Right lobe of liver (tissue), 6 donors: ENCODE results near the gene C4orf51. TPM values are rescaled to one million over a fixed set of nuclear protein-coding genes. Genes with fewer than 3 reads are reported as not detected.

Source experiments
- ATAC-seq, 4 donors: fragments of 200-7000 bp; cut with Tn5 transposase; one replicate each; pipeline ENCODE4 v1.9.1; 2020; ENCODE audit warnings: mild to moderate bottlenecking in 4 of 4, moderate library complexity in 4 of 4
- DNase-seq, 3 donors: peaks; one replicate each; pipeline ENCODE4 v3.0.0-alpha.2; 2020
- H3K27ac ChIP-seq, 3 donors: fragments of 200-600 bp; one replicate each; pipeline ENCODE4 v1.8.0; 2022
- H3K27me3 ChIP-seq, 2 donors: fragments of 200-600 bp; one replicate each; pipeline ENCODE4 v1.8.0; 2022
- H3K36me3 ChIP-seq, 4 donors: fragments of 200-600 bp; sonication (generic) in 1 of 4; one replicate each; pipeline versions ENCODE4 v1.5.1 to v1.8.0; 2017 to 2022; ENCODE audit warnings: control low read depth in 1 of 4
- H3K4me1 ChIP-seq, 4 donors: fragments of 200-600 bp; sonication (generic) in 1 of 4; one replicate each; pipeline versions ENCODE4 v1.5.1 to v1.8.0; 2017 to 2022; ENCODE audit warnings: control low read depth in 1 of 4
- H3K4me3 ChIP-seq, 3 donors: fragments of 200-600 bp; one replicate each; pipeline ENCODE4 v1.8.0; 2022
- H3K9me3 ChIP-seq, 4 donors: fragments of 200-600 bp; sonication (generic) in 1 of 4; one replicate each; pipeline versions ENCODE4 v1.5.1 to v1.8.0; 2017 to 2022; ENCODE audit warnings: control low read depth in 1 of 4
- POLR2A ChIP-seq: fragments of 450-650 bp; IDR thresholded peaks from one replicate; pipeline ENCODE4 v1.6.1; 2017; ENCODE audit warnings: antibody characterized with exemption, mild to moderate bottlenecking
- WGBS: methylation state at CpG from one replicate; pipeline ENCODE4 v1.1.6; 2018; ENCODE audit warnings: low coverage, low lambda C conversion rate; ENCODE audit not compliant: insufficient coverage; ENCODE audit errors: missing lambda C conversion rate; 5-methylcytosine and 5-hydroxymethylcytosine counted together
- intact Hi-C, 2 donors: fragments of 100-400 bp; cut with DNase I; formaldehyde crosslinking; loops; one replicate each; pipeline versions ENCODE4 v1.11.2 to v1.14.1; 2022
- total RNA-seq, 6 experiments: library from RNA; depleted of rRNA in 2 of 6; stranded (reverse); fragments of >200 nt in 2 of 6; fragmentation: NEBNext Ultra II Directional in 3 of 6; extraction: Animal tissue kit (Norgen Biotek cat#: 25700) in 3 of 6; gene quantifications; one replicate each; pipeline versions ENCODE4 v1.1.0 to v1.2.4, GENCODE V29; 2016 to 2023
- TF ChIP-seq, protein P1 (sequence below), 4 donors: fragments of 200-600 bp in 3 of 4; fragments of 450-650 bp in 1 of 4; IDR thresholded peaks; one replicate each; pipeline versions ENCODE4 v1.5.1 to v1.8.0; 2016 to 2022; ENCODE audit warnings: antibody characterized with exemption in 4 of 4, mild to moderate bottlenecking in 2 of 4
- donor health status: DM: no; HTN: yes; CAD: no.
- donor health status: DM: no; HTN: no; CAD: no.
- donor health status: DM: no; HTN: no; CAD: no.
- donor health status: DM: no; HTN: yes; CAD: no.
- donor health status: DM: no; HTN: yes; CAD: no.

The C4orf51 gene
- total RNA-seq, 6 experiments from 2014 or later: not detected

DNA sequence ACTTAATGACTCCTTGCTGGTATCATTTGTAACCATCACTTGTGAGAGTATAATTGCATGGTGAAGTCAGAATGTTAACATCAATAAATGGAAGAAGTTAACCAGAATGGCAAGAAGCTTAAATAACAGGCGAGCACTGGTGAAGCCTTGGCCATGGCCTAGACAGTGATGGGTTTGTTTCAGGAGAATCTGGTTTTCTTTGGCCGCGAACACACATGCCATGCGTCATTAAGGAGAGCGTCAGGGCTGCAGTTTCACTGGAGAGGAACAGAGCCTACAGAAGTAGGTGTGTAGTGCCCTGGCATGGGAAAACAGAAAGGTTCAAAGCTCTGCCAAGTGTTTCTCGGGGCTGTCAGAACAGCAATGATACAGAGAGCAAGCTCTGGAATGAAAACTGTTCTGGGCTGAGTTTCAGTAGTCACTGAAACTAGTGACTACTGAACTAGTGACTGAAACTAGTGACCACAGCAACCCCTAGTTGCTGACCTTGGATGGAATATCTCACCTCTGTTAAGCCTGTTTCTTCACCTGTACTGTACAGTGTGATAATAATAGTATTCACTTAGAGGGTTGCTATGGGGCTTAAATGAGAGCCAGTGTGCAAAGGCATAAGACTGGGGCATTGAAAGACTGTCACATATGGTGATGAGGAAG lies 93.8 kb downstream of the C4orf51 start:
- no CpG with 5 or more reads among the region's 6 CpGs for WGBS
- intact Hi-C loops: no loop called here
- Histone ChIP-seq H3K4me3 (no peak overlapping the region), H3K27me3 (no peaks in the 10 kb centered on the region), H3K27ac (no peak overlapping the region), H3K9me3 (no peaks in the 10 kb centered on the region), H3K36me3 (no peaks in the 10 kb centered on the region), H3K4me1 (no peaks in the 10 kb centered on the region)
- ATAC-seq (no peak), DNase-seq (no peak)
- TF ChIP-seq, protein P1, sequence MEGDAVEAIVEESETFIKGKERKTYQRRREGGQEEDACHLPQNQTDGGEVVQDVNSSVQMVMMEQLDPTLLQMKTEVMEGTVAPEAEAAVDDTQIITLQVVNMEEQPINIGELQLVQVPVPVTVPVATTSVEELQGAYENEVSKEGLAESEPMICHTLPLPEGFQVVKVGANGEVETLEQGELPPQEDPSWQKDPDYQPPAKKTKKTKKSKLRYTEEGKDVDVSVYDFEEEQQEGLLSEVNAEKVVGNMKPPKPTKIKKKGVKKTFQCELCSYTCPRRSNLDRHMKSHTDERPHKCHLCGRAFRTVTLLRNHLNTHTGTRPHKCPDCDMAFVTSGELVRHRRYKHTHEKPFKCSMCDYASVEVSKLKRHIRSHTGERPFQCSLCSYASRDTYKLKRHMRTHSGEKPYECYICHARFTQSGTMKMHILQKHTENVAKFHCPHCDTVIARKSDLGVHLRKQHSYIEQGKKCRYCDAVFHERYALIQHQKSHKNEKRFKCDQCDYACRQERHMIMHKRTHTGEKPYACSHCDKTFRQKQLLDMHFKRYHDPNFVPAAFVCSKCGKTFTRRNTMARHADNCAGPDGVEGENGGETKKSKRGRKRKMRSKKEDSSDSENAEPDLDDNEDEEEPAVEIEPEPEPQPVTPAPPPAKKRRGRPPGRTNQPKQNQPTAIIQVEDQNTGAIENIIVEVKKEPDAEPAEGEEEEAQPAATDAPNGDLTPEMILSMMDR (IDR thresholded peaks at IDR 0.05): no peak
- no peak for TF ChIP-seq POLR2A

GRCh38 chr4:145774473-145774872 lies 94.5 kb downstream of the C4orf51 start:
- no peak for DNase-seq
- Histone ChIP-seq H3K4me3 (no peak overlapping the region), H3K4me1 (no peaks in the 10 kb centered on the region), H3K27me3 (no peaks in the 10 kb centered on the region), H3K36me3 (no peaks in the 10 kb centered on the region), H3K27ac (no peak overlapping the region), H3K9me3 (no peaks in the 10 kb centered on the region)
- intact Hi-C loops: no loop called here
- no peak for ATAC-seq
- TF ChIP-seq, protein P1 (IDR thresholded peaks at IDR 0.05): no peak
- no peak for TF ChIP-seq POLR2A
- WGBS: 87% methylated on average over 6 of the region's 6 CpGs

- TF ChIP-seq, protein P1 (IDR thresholded peaks at IDR 0.05): no peak
- no peak for TF ChIP-seq POLR2A
- no peak for ATAC-seq
- no peak for DNase-seq
- no peaks in the 10 kb centered on the region for H3K9me3 ChIP-seq
- H3K4me3 ChIP-seq: no peak overlapping the region
- no peaks in the 10 kb centered on the region for H3K27me3 ChIP-seq
- 100% methylated on average over 2 of the region's 3 CpGs for WGBS
- no peaks in the 10 kb centered on the region for H3K4me1 ChIP-seq
- intact Hi-C loops: no loop called here
- H3K36me3 ChIP-seq: no peaks in the 10 kb centered on the region
- H3K27ac ChIP-seq: no peak overlapping the region
These were observed 95.5 kb downstream of the C4orf51 start for GRCh38 chr4:145775406-145775805.

GRCh38 chr4:145776208-145776607 lies 96.3 kb downstream of the C4orf51 start:
- Histone ChIP-seq H3K27ac (no peak overlapping the region), H3K36me3 (no peaks in the 10 kb centered on the region), H3K9me3 (no peaks in the 10 kb centered on the region), H3K27me3 (no peaks in the 10 kb centered on the region), H3K4me3 (no peak overlapping the region), H3K4me1 (no peaks in the 10 kb centered on the region)
- no peak for DNase-seq
- 91% methylated on average over 4 of the region's 4 CpGs for WGBS
- TF ChIP-seq, protein P1 (IDR thresholded peaks at IDR 0.05): no peak
- TF ChIP-seq POLR2A: no peak
- intact Hi-C loops: no loop called here
- no peak for ATAC-seq
